Tibial nerve (tissue), 3 donors: ENCODE measurements around the gene TSGA10.

ENCODE experiments used
- CTCF ChIP-seq, 5 experiments: fragments of 200-600 bp in 3 of 5; fragments of 450-650 bp in 2 of 5; sonication (generic) in 3 of 5; IDR thresholded peaks; one replicate each; pipeline ENCODE4 v1.5.1; 2016 to 2019; ENCODE audit warnings: antibody characterized with exemption in 5 of 5, mild to moderate bottlenecking in 3 of 5, moderate library complexity in 2 of 5
- POLR2A ChIP-seq, 2 donors: fragments of 450-650 bp; IDR thresholded peaks; one replicate each; pipeline ENCODE4 v1.6.1; 2017; ENCODE audit warnings: antibody characterized with exemption in 2 of 2, mild to moderate bottlenecking in 2 of 2, moderate library complexity in 2 of 2

DNA sequence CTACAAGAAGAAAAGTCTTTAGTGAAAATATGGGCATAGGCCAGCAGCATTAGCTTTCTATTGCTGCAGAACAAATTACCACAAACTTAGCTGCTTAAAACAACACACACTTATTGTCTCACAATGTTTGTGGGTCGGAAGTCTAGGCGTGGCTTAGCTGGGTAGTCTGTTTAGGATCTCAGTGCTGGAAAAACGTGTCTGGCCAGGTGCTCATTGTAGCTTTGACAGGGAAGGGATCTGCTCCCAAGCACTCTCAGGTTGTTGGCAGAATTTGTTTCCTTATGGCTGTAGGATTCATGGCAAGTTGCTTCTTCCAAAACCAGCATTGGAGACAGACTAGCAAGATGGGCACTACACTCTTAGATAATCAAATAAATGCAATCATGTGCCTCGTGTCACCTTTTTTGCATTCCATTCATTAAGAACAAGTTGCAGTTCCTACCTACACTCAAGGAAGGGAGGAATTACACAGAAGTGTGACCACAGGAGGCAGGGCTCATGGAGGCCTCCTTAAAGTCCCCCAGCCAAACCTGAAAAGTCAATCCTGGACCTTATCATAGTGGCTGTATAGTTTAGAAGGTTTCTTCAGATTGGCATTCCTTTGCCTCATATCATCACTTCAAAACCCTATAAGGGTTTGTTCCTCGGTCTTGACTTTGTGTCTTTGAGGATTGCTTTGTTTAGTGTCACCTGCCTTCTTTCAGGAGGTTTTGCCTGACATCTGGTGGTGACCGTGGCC, 43.5 kb upstream of the TSGA10 start:
- TF ChIP-seq CTCF (IDR thresholded peaks at IDR 0.05) (no peak), POLR2A (IDR thresholded peaks at IDR 0.05) (no peak)
